Activated CD4-positive, alpha-beta T cell treated with anti-CD3 and anti-CD28 coated beads, Interleukin-2, amount 10 ng/mL, durations not matched to agents 24 days and 14 days (primary cell): ENCODE measurements around the gene ATAD3A. TPM values are rescaled to one million over a fixed set of nuclear protein-coding genes. Genes with fewer than 3 reads are reported as not detected.
"Not testable (repeated sequence)": the region's sequence is repeated elsewhere in the genome, so short reads cannot be mapped to it uniquely, and the experiment has no call there.

Experiments used
- DNase-seq: peaks from one replicate; pipeline ENCODE4 v3.0.0; 2022
- H3K27ac Mint-ChIP-seq: one replicate; pipeline ENCODE4 v1.8.0; 2022; ENCODE audit warnings: mild to moderate bottlenecking, mixed read lengths
- H3K27me3 Mint-ChIP-seq: one replicate; pipeline ENCODE4 v1.8.0; 2022; ENCODE audit warnings: mixed read lengths
- H3K36me3 Mint-ChIP-seq: one replicate; pipeline ENCODE4 v1.8.0; 2022; ENCODE audit warnings: low read depth, mild to moderate bottlenecking, mixed read lengths
- H3K4me1 Mint-ChIP-seq: one replicate; pipeline ENCODE4 v1.8.0; 2021; ENCODE audit warnings: mixed read lengths
- H3K4me3 Mint-ChIP-seq: one replicate; pipeline ENCODE4 v1.8.0; 2022; ENCODE audit warnings: mild to moderate bottlenecking, moderate library complexity, mixed read lengths
- H3K9me3 Mint-ChIP-seq: one replicate; pipeline ENCODE4 v1.8.0; 2021; ENCODE audit warnings: mixed read lengths
- intact Hi-C: fragments of 100-400 bp; cut with micrococcal nuclease; formaldehyde crosslinking; loops from one replicate; pipeline ENCODE4 v1.15.1; 2023
- total RNA-seq: library from RNA; stranded (reverse); gene quantifications from 2 replicates; pipeline ENCODE4 v1.2.3, GENCODE V29; 2022

ATAD3A gene
- total RNA-seq, 1 donor from 2014 or later = 107 TPM

DNA sequence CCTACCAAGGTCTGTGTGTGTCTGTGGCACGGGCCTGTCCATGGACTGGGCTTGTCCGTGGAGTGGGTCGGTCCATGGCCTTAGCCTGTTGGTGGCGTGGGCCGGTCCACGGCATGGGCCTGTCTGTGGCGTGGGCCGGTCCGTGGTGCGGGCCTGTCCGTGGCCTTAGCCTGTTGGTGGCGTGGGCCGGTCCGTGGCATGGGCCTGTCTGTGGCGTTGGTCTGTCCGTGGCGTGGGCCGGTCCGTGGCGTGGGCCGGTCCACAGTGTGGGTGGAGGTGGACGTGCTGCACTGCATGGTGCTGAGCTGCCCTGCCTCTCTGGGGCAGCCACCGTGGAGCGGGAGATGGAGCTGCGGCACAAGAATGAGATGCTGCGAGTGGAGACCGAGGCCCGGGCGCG is 30.2 kb upstream of the ATAD3A start:
- DNase-seq, intact Hi-C loops, H3K27me3 Mint-ChIP-seq, H3K4me3 Mint-ChIP-seq, H3K27ac Mint-ChIP-seq, H3K9me3 Mint-ChIP-seq, H3K4me1 Mint-ChIP-seq: not testable (repeated sequence)
- peaks cover 33% of the 10 kb centered on the region for H3K36me3 Mint-ChIP-seq

DNA sequence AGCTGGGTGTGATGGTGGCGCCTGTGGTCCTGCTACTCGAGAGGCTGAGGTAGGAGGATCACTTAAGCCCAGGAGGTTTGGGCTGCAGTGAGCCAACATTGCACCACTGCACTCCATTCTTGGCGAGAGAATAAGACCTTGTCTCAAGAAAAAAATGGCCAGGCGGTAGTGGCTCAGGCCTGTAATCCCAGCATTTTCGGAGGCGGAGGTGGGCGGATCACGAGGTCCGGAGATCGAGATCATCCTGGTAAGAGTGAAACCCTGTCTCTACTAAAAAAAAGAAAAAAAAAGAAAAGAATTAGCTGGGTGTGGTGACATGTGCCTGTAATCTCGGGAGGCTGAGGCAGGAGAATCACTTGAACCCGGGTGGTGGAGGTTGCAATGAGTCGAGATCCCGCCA is 29.1 kb upstream of the ATAD3A start:
- no peak overlapping the region for H3K4me3 Mint-ChIP-seq
- no peaks in the 10 kb centered on the region for H3K9me3 Mint-ChIP-seq
- H3K27ac Mint-ChIP-seq = no peak overlapping the region
- DNase-seq = no peak
- peaks cover 30% of the 10 kb centered on the region for H3K36me3 Mint-ChIP-seq
- no peaks in the 10 kb centered on the region for H3K27me3 Mint-ChIP-seq
- H3K4me1 Mint-ChIP-seq = no peaks in the 10 kb centered on the region
- intact Hi-C loops = no loop called here

GRCh38 chr1:1483714-1484113 is 28.2 kb upstream of the ATAD3A start:
- Mint-ChIP-seq H3K27me3 (no peaks in the 10 kb centered on the region), H3K9me3 (no peaks in the 10 kb centered on the region), H3K36me3 (peaks cover 34% of the 10 kb centered on the region), H3K27ac (no peak overlapping the region), H3K4me1 (no peaks in the 10 kb centered on the region), H3K4me3 (no peak overlapping the region)
- intact Hi-C loops = no loop called here
- DNase-seq = no peak

GRCh38 chr1:1484976-1485750 is 26.8 kb upstream of the ATAD3A start:
- H3K4me1 Mint-ChIP-seq, intact Hi-C loops, H3K27ac Mint-ChIP-seq: not testable (repeated sequence)

DNA sequence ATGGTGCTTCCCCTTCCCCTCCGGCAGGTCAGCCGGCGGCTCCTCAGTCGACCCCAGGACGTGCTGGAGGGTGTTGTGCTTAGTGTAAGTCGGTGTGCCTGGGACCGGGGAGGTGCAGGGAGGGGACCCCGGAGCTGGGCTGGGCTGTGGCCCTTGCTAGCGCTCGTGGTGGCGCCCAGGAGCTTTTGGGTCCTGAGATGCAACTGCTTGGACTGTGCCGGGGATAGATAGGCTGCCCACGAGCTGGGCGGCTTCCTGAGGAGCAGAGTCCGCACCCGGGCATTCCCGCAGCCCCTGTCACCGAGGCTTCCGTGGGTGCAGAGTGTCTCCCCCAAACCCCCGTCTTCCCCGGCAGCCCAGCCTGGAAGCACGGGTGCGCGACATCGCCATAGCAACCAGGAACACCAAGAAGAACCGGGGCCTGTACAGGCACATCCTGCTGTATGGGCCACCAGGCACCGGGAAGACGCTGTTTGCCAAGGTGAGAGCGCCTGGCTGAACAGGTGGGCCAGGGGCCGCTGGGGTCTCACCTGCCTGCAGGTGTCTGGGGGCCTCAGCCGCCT is 26.1 kb upstream of the ATAD3A start:
- DNase-seq, intact Hi-C loops, H3K9me3 Mint-ChIP-seq, H3K27me3 Mint-ChIP-seq, H3K4me1 Mint-ChIP-seq, H3K4me3 Mint-ChIP-seq, H3K27ac Mint-ChIP-seq: not testable (repeated sequence)
- peaks cover 39% of the 10 kb centered on the region for H3K36me3 Mint-ChIP-seq

More at GRCh38 chr1:1484976-1485750, 26.8 kb upstream of the ATAD3A start:
- H3K36me3 Mint-ChIP-seq = peaks cover 37% of the 10 kb centered on the region
- H3K27me3 Mint-ChIP-seq, H3K4me3 Mint-ChIP-seq, DNase-seq, H3K9me3 Mint-ChIP-seq: not testable (repeated sequence)

DNA sequence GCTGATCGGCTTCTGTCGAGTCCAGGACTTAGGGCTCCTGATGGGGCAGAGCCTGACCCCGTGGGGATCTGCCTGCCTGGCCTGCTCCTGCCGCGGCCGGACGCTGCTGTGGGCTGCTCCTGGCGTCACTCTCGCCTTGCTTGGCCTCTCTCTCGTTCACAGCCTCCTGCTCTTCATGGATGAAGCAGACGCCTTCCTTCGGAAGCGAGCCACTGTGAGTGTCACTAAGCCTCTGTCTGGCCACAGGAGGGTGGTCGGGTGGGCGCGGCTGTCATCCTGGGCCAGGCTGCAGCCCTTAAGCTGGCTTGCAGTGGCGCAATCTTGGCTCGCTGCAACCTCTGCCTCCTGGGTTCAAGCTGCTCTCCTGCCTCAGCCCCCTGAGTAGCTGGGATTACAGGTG is 24.3 kb upstream of the ATAD3A start:
- Mint-ChIP-seq H3K27ac (no peak overlapping the region), H3K4me1 (no peaks in the 10 kb centered on the region), H3K4me3 (no peak overlapping the region), H3K9me3 (no peaks in the 10 kb centered on the region), H3K36me3 (peaks cover 52% of the 10 kb centered on the region), H3K27me3 (no peaks in the 10 kb centered on the region)
- no peak for DNase-seq
- intact Hi-C loops = no loop called here

GRCh38 chr1:1489231-1489630 is 22.7 kb upstream of the ATAD3A start:
- H3K9me3 Mint-ChIP-seq = peaks cover 4% of the 10 kb centered on the region
- no peak for DNase-seq
- intact Hi-C loops = no loop called here
- no peaks in the 10 kb centered on the region for H3K4me1 Mint-ChIP-seq
- no peak overlapping the region for H3K27ac Mint-ChIP-seq
- H3K4me3 Mint-ChIP-seq = no peak overlapping the region
- H3K36me3 Mint-ChIP-seq = peaks cover 58% of the 10 kb centered on the region
- no peaks in the 10 kb centered on the region for H3K27me3 Mint-ChIP-seq

DNA sequence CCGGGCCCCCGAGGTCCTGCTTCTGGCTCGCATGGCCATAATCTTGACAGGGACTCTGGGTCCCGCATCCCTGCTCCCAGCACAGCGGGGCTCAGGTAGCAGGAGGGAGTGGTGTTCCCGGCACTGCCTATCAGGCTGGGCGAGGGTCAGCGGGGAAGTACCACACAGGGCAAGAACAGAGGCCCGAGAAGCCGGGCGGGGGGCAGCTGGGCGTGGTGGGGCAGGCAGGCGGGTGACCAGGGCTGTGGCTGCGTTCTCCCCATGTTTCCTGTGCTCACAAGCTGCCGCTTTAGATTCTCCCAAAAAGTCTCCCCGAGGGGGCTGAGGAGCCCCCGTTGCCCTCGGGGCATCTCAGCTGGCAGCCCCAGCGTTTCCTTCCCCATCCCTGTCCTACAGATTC is 22.1 kb upstream of the ATAD3A start:
- Mint-ChIP-seq H3K27me3 (no peaks in the 10 kb centered on the region), H3K4me1 (no peaks in the 10 kb centered on the region), H3K27ac (no peak overlapping the region), H3K4me3 (no peak overlapping the region), H3K36me3 (peaks cover 62% of the 10 kb centered on the region), H3K9me3 (peaks cover 4% of the 10 kb centered on the region)
- intact Hi-C loops = no loop called here
- no peak for DNase-seq

GRCh38 chr1:1490633-1491230 is 21.2 kb upstream of the ATAD3A start:
- Mint-ChIP-seq H3K27me3 (no peaks in the 10 kb centered on the region), H3K4me3 (no peak overlapping the region), H3K4me1 (no peaks in the 10 kb centered on the region), H3K36me3 (peaks cover 65% of the 10 kb centered on the region), H3K27ac (no peak overlapping the region), H3K9me3 (peaks cover 4% of the 10 kb centered on the region)
- intact Hi-C loops = no loop called here
- DNase-seq = no peak

DNA sequence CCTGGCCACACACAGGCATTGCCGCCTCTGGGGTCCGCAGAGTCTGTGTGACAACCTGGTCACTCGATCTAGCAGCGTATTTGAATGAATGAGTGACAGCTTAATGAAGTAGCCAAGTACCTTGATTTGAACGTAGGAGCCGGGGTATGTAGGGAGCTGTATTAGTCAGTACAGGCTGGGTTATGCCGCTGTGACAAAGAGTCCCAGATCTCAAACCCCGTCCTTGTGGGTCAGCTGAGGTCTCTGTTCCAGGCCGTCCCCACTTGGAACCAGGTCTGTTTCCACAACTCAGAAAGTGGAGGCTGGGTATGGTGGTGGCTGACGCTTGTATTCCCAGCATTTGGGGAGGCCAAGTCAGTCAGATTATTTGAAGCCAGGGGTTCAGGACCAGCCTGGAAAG is 20.4 kb upstream of the ATAD3A start:
- Mint-ChIP-seq H3K36me3 (peaks cover 65% of the 10 kb centered on the region), H3K27ac (no peak overlapping the region), H3K4me1 (no peaks in the 10 kb centered on the region), H3K27me3 (no peaks in the 10 kb centered on the region), H3K4me3 (no peak overlapping the region), H3K9me3 (peaks cover 4% of the 10 kb centered on the region)
- intact Hi-C loops = no loop called here
- DNase-seq = no peak

DNA sequence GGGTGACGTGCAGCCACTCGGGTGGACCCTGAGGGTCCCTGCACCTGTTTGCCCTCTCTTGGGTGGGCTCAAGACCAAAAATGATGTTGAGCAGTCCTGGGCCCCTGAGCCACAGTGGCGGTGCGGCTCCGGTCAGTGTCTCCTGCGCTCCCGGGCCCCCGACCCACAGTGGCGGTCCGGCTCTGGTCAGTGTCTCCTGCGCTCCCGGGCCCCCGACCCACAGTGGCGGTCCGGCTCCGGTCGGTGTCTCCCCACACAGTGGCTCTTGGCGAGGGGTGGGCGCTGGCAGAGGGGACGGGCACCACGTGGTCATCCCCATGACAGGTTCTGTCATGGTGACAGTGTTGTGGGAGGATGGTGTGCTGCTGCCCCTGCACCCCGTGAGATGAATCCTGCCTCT is 17.7 kb upstream of the ATAD3A start:
- peaks cover 52% of the 10 kb centered on the region for H3K36me3 Mint-ChIP-seq
- H3K27me3 Mint-ChIP-seq, H3K4me1 Mint-ChIP-seq, H3K9me3 Mint-ChIP-seq, H3K27ac Mint-ChIP-seq, intact Hi-C loops, DNase-seq, H3K4me3 Mint-ChIP-seq: not testable (repeated sequence)

DNA sequence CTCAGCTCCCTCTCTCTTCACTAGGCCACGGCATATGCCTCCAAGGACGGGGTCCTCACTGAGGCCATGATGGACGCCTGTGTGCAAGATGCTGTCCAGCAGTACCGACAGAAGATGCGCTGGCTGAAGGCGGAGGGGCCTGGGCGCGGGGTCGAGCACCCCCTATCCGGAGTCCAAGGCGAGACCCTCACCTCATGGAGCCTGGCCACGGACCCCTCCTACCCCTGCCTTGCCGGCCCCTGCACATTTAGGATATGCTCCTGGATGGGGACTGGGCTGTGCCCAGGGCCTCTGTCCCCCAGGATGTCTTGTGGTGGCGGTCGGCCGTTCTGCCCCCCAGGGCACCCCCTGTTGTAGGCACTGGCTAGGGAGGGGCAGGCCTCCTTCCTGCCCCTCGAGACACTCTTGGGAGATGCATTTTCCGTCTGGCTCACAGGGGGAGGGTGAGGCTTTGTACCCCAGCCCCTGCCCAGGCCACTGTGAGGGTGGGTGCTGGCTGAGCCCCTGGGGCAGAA is 16.4 kb upstream of the ATAD3A start:
- intact Hi-C loops, H3K9me3 Mint-ChIP-seq, H3K27me3 Mint-ChIP-seq, H3K4me3 Mint-ChIP-seq, H3K27ac Mint-ChIP-seq, DNase-seq, H3K4me1 Mint-ChIP-seq: not testable (repeated sequence)
- H3K36me3 Mint-ChIP-seq = peaks cover 41% of the 10 kb centered on the region

DNA sequence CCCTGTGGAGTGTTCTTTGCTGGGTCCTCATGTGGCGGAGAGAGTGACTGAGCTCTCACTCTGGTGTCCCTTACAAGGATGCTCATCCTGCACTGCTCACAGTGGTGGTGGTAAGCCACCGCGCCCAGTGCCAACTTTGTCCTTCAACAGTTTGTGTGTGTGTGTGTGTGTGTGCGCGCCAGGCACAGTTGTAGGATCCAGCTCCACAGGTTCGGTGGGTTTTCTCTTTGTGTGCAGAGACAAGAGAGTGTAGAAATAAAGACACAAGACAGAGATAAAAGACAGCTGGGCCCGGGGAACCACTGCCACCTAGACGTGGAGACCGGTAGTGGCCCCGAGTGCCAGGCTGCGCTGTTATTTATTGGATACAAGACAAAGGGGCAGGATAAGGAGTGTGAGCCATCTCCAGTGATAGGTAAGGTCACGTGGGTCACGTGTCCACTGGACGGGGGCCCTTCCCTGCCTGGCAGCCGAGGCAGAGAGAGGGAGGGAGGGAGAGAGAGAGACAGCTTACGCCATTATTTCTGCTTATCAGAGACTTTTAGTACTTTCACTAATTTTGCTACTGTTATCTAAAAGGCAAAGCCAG is 7.1 kb upstream of the ATAD3A start:
- Mint-ChIP-seq H3K27ac (peak overlapping the region; percentile 92), H3K4me3 (peak overlapping the region; percentile 72), H3K4me1 (peaks cover 10% of the 10 kb centered on the region)
- H3K36me3 Mint-ChIP-seq, H3K27me3 Mint-ChIP-seq, H3K9me3 Mint-ChIP-seq: not testable (repeated sequence)
- DNase-seq = peak; percentile 93
- intact Hi-C loops = loop anchor here (10.0 kb wide), 1 partner anchor 130 kb away; the partner anchor contains the start of gene AURKAIP1

- H3K9me3 Mint-ChIP-seq, H3K36me3 Mint-ChIP-seq, H3K27me3 Mint-ChIP-seq: not testable (repeated sequence)
- peak; percentile 71 for DNase-seq
- Mint-ChIP-seq H3K4me3 (peak overlapping the region; percentile 72), H3K27ac (peak overlapping the region; percentile 92), H3K4me1 (peaks cover 10% of the 10 kb centered on the region)
- intact Hi-C loops = loop anchor here (10.0 kb wide), 1 partner anchor 131 kb away; the partner anchor contains the start of gene AURKAIP1
Observed at GRCh38 chr1:1505366-1505798, 6.6 kb upstream of the ATAD3A start.
